Measurements from ENCODE around the gene YPEL2.
"Not testable (repeated sequence)": the region's sequence is repeated elsewhere in the genome, so short reads cannot be mapped to it uniquely, and the experiment has no call there.

The YPEL2 gene

GRCh38 chr17:59287891-59288290 is 43.6 kb upstream of the YPEL2 start:
- H3K27me3 ChIP-seq (ENCODE audit: insufficient read depth, poor library complexity, severe bottlenecking), result no peaks in the 10 kb centered on the region
- DNase-seq (ENCODE audit: low read depth in 1 of 2, low spot score in 1 of 2), result no peak
- no peak overlapping the region for H3K27ac ChIP-seq (replicated peaks)
- TF ChIP-seq CTCF (IDR thresholded peaks at IDR 0.05; ENCODE audit: insufficient read depth, low read length) (no peak), SPI1 (IDR thresholded peaks at IDR 0.05; ENCODE audit: borderline replicate concordance, low read depth) (no peak), GABPA (IDR thresholded peaks at IDR 0.05; ENCODE audit: low read depth) (no peak), POLR2AphosphoS5 (IDR thresholded peaks at IDR 0.05; ENCODE audit: low read depth) (no peak), REST (IDR thresholded peaks at IDR 0.05; ENCODE audit: insufficient replicate concordance, low read depth) (no peak)
- H3K4me3 ChIP-seq (replicated peaks; ENCODE audit: insufficient read depth, low read length), result no peak overlapping the region

- Histone ChIP-seq H3K27me3 (ENCODE audit: insufficient read depth, poor library complexity, severe bottlenecking) (no peaks in the 10 kb centered on the region), H3K27ac (replicated peaks) (peak overlapping the region; percentile 64), H3K4me3 (replicated peaks; ENCODE audit: insufficient read depth, low read length) (no peak overlapping the region)
- TF ChIP-seq GABPA (IDR thresholded peaks at IDR 0.05; ENCODE audit: low read depth) (no peak), POLR2AphosphoS5 (IDR thresholded peaks at IDR 0.05; ENCODE audit: low read depth) (no peak), SPI1 (IDR thresholded peaks at IDR 0.05; ENCODE audit: borderline replicate concordance, low read depth) (no peak), CTCF (IDR thresholded peaks at IDR 0.05; ENCODE audit: insufficient read depth, low read length) (no peak)
- DNase-seq (ENCODE audit: low read depth in 1 of 2, low spot score in 1 of 2), result no peak
Observed at GRCh38 chr17:59289981-59290301, 41.5 kb upstream of the YPEL2 start.

GRCh38 chr17:59290302-59290998 is 41.0 kb upstream of the YPEL2 start:
- peak in 1 of 2 experiments; percentile 48 for DNase-seq (ENCODE audit: low read depth in 1 of 2, low spot score in 1 of 2)
- not testable (repeated sequence) for H3K27me3 ChIP-seq (ENCODE audit: insufficient read depth, poor library complexity, severe bottlenecking); H3K4me3 ChIP-seq (replicated peaks; ENCODE audit: insufficient read depth, low read length)
- peak overlapping the region; percentile 64 for H3K27ac ChIP-seq (replicated peaks)
- TF ChIP-seq POLR2AphosphoS5 (IDR thresholded peaks at IDR 0.05; ENCODE audit: low read depth) (0 out of 2 replicates have a peak, but pooled peaks have one; percentile 19), SPI1 (IDR thresholded peaks at IDR 0.05; ENCODE audit: borderline replicate concordance, low read depth) (peak; percentile 25; the same call in 1 of the 2 replicates)

GRCh38 chr17:59292174-59292523 is 39.3 kb upstream of the YPEL2 start:
- no peak for DNase-seq (ENCODE audit: low read depth in 1 of 2, low spot score in 1 of 2)
- Histone ChIP-seq H3K27ac (replicated peaks) (no peak overlapping the region), H3K27me3 (ENCODE audit: insufficient read depth, poor library complexity, severe bottlenecking) (no peaks in the 10 kb centered on the region), H3K4me3 (replicated peaks; ENCODE audit: insufficient read depth, low read length) (no peak overlapping the region)
- TF ChIP-seq POLR2AphosphoS5 (IDR thresholded peaks at IDR 0.05; ENCODE audit: low read depth) (no peak), SPI1 (IDR thresholded peaks at IDR 0.05; ENCODE audit: borderline replicate concordance, low read depth) (no peak), CTCF (IDR thresholded peaks at IDR 0.05; ENCODE audit: insufficient read depth, low read length) (no peak), REST (IDR thresholded peaks at IDR 0.05; ENCODE audit: insufficient replicate concordance, low read depth) (no peak), GABPA (IDR thresholded peaks at IDR 0.05; ENCODE audit: low read depth) (no peak)

Measured in HL-60 (cell line).